Neural progenitor cell (in vitro differentiated cells): ENCODE measurements around the gene NEURL1.

Experiments
- CTCF ChIP-seq: fragments of 200-600 bp; sonication (generic); IDR thresholded peaks from 2 replicates; pipeline ENCODE4 v1.5.1; 2017; ENCODE audit warnings: antibody characterized with exemption, mild to moderate bottlenecking
- EZH2 ChIP-seq: fragments of 200-600 bp; sonication (generic); IDR thresholded peaks from 2 replicates; pipeline ENCODE4 v1.6.1; 2017; ENCODE audit warnings: antibody characterized with exemption, mild to moderate bottlenecking, moderate library complexity
- EZH2phosphoT487 ChIP-seq: fragments of 200-600 bp; sonication (generic); IDR thresholded peaks from 2 replicates; pipeline ENCODE4 v1.6.1; 2017; ENCODE audit warnings: antibody characterized with exemption

- TF ChIP-seq CTCF (no peak), EZH2 (no peak), EZH2phosphoT487 (no peak)
Observed at GRCh38 chr10:103517234-103518085, 24.0 kb downstream of the NEURL1 start.
